GM18511 (cell line): ENCODE measurements around the gene ADIPOQ.
"Not testable (repeated sequence)": the region's sequence is repeated elsewhere in the genome, so short reads cannot be mapped to it uniquely, and the experiment has no call there.

ENCODE experiments used
- ATAC-seq: cut with Tn5 transposase; IDR thresholded peaks from one replicate; pipeline ENCODE4 v1.9.1; 2021; ENCODE audit warnings: mild to moderate bottlenecking, moderate library complexity; ENCODE audit not compliant: unreplicated experiment

Gene ADIPOQ

DNA sequence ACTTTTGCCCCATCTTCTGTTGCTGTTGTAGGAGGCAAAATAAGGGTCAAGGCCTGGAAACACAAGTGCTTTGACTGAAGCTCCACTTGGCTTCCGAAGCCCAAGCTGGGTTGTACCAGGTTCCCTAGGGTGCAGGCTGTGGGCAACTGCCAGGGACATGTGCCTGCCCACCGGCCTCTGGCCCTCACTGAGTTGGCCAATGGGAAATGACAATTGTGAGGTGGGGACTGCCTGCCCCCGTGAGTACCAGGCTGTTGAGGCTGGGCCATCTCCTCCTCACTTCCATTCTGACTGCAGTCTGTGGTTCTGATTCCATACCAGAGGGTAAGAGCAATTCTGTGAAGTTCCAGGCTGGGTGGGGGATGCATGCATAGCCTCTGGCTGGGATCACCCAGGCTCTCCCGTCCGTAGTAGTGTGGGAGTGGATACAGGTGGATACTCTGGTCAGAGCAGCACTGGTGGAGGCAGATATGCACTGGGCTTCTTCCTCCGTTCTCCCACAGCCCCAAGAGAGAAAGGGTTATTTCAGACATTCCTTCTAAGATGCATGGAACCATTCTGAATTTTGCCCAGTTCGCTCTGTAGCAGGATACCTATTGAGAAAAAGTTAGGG, at the start of gene ADIPOQ:
ADIPOQ (plus strand) TSS at position 285 of the 613 bp plus-strand sequence. CDS start 10,349 bp downstream, outside the sequence.
- no peak for ATAC-seq

DNA sequence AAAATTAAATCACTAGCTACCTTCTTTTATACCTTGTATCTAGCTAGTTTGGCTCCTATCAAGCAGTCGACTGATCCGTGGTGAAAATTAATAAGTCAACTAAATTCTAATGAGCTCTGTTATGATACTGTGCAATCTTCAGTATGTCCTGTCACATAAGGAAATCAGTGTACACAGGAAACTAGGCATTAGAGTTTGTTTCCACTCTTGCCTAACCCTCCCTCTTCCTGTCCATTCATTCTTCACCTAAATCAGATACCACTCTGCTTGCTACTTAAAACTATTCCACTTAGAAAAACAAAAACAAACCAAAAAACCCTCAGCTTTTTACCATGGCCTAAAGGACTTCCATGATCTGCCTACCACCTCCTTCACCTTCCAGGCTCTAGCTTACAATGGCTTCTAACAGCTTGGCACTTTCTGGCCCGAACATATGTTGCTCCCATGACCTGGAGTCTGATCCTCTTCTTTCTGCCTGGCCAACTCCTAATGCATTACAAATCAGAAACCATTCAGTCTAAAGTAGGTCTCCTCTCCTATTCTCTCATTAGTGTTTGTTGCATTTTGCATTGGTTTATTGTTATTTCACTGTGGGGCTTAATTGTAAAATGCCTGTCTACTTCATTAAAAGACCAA, 44.2 kb upstream of the ADIPOQ start:
- no peak for ATAC-seq

- ATAC-seq = no peak
Measured at GRCh38 chr3:186800285-186800684, 42.2 kb upstream of the ADIPOQ start.

GRCh38 chr3:186802701-186803100, 39.8 kb upstream of the ADIPOQ start:
- ATAC-seq = no peak

DNA sequence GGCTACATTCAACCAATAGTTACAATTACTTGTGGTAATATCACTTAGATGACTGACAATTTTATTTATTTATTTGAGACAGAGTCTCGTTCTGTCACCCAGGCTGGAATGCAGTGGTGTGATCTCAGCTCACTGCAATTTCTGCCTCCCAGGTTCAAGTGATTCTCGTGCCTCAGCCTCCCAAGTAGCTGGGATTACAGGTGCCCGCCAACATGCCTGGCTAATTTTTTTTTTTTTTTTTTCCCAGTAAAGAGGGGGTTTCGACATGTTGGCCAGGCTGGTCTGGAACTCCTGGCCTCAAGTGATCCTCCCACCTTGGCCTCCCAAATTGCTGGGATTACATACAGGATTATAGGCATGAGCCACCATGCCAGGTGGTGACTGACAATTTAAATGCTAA, 39.1 kb upstream of the ADIPOQ start:
- ATAC-seq = not testable (repeated sequence)

- ATAC-seq = peak; percentile 96
Measured at GRCh38 chr3:186806089-186807055, 36.1 kb upstream of the ADIPOQ start, which contains the start of gene RFC4. Gene RFC4, minus strand, starts transcription at chr3:186806482. Its CDS starts 1,769 bp downstream, at chr3:186804713.

DNA sequence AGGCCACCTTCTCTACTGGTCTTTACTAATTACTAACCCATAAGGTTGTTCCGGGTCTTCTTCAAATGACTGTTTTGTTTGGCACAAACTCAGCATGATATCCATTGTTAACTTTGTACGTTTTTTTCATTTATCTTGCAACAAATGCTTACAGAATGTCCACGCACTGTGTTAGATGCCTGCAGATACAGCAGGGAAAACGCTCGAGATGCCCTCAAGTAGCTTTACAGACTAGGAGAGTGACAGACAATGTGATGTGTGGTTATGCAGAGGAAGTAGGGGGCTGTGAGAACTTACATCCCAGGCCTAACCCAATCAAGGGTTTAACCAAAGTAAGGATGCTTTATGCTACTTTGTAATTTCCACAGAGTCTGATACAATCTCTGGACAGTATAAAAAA, 35.3 kb upstream of the ADIPOQ start:
- no peak for ATAC-seq

- ATAC-seq = no peak
Measured at GRCh38 chr3:186810336-186810996, 32.0 kb upstream of the ADIPOQ start.

DNA sequence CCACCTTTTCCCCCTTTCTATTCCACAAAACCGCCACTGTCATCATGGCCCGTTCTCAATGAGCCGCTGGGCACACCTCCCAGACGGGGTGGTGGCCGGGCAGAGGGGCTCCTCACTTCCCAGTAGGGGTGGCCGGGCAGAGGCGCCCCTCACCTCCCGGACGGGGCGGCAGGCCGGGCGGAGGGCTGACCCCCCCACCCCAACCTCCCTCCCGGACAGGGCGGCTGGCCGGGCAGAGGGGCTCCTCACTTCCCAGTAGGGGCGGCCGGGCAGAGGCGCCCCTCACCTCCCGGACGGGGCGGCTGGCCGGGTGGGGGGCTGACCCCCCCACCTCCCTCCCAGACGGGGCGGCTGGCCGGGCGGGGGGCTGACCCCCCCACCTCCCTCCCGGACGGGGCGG, 31.2 kb upstream of the ADIPOQ start:
- ATAC-seq = not testable (repeated sequence)

DNA sequence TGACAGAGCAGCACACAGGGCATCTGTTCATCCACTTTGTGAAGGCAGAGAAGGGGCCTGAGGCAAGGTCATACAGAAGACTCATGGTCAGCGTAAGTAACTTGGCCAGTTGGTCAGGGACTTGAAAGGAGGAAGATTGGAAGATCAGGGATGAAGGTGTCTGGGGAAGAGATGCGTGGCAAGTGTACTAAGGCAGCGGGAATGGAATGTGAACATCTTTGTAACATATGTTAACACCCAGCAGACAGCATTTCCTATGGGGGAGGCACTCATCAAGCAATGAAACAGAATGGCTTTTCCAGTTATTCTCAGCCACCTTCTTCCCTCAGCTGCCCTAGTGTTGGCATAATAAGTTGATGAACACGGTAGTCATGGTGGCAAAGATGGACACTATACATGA, 28.4 kb upstream of the ADIPOQ start:
- ATAC-seq = no peak

- no peak for ATAC-seq
Measured at GRCh38 chr3:186815435-186815834, 27.1 kb upstream of the ADIPOQ start.

DNA sequence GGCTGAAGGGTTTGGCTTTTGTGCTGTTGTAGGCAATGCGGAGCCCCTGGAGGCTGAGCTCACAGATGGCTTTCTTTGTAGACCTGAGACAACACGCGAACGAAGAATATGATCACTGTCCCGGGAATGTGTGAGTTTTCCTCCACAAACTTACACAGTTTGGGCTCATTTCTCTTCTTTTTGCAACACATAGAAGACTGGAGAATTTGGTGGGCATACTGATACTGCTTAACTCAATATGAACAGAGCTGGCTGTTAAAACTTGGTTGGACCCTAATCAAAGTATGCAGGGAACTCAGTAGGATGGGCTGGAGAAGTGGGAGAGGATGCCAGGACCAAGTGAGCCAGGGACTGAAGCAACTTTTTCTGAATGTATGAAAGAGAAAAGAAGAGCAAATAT, 24.0 kb upstream of the ADIPOQ start:
- no peak for ATAC-seq

- ATAC-seq = no peak
Measured at GRCh38 chr3:186818956-186819355, 23.6 kb upstream of the ADIPOQ start.

- no peak for ATAC-seq
Measured at GRCh38 chr3:186821429-186822387, 20.8 kb upstream of the ADIPOQ start.

DNA sequence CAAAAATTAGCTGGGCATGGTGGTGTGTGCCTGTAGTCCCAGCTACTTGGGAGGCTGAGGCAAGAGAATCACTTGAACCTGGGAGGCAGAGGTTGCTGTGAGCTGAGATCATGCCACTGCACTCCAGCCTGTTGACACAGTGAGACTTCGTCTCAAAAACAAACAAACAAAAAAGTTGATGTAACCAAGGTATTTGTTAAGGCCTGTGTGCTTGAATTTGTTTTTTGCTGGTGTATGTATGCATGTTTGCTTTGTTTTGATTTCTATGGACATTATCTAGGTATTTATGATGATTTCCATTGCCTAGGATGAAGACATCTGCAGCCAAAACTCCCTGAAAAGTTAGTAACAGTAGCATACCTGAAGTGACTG, 20.1 kb upstream of the ADIPOQ start:
- not testable (repeated sequence) for ATAC-seq

DNA sequence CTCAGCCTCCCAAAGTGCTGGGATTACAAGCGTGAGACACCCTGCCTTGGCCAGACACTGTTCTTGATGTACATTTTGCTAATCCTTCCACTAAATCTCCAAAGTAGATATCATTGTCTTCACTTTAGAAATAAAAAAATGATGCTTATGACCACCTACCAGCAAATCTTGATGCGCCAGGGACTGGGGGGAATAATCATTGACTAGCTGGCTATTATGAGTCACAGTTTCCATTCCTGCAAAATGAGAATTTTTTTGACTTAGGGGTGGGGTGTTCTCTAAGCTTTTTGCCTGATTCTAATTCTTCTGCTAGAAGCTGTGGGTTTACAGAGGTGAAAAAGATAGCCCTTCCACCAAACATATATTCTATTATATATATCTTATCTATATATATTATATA, 19.1 kb upstream of the ADIPOQ start:
- no peak for ATAC-seq

DNA sequence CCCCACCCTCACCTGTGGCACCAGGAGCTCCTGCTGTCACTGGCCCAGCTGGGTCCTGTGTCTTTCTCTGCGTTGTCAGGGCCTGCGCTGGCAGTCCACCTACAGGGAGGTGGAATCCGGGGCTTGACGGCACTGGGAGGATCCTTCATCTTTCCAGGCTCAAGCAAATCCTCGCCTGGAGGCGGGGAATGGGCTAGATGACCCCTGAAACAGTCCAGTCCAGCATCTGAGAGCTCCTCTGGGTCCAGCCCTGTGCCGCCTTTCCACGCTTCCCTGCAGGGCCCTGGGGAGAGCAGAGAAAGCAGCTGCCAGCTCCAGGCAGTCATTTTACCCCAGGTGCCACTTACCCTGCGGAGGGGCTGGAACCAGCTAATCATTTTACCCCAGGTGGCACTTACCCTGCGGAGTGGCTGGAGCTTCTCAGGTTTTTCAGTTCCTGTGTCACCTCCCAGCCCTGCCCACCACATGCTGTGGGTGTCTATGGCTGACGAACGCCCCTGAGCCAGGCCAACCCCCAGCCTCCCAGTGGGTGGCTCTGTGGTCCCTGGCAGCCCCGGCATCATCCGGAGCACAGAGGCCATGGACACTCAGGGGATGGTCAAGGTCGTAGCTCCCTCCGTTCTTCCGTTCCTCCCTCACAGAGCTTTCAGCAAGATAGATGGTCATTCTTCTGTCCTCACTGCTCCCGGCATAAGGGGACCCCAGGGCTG, 17.9 kb upstream of the ADIPOQ start:
- no peak for ATAC-seq

DNA sequence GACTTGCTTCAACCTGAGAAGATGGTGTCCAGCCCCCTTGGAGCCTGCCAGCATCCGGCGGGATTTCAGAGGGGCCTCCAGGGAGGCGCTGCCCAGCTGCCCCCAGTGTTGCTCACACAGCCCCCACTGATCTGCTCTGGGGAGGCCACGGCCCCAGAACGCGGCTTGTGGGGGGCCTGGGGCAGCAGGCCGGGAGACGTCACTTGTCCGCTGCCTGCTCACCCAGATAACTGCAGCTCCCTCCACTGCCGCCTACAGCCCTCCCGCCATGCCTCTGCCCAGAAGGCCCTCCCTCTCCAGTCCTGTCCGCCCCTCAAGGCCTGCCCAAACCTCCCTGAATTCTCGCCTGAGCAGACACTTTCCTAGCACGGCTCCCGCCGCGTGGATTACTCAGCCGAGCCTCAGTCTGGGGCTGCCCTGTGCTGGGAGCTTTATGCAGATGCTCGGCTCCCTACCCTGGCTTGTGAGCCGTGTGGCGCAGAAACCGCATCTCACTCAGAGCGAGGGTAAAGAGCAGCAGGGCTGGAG, 17.2 kb upstream of the ADIPOQ start:
- ATAC-seq = no peak

DNA sequence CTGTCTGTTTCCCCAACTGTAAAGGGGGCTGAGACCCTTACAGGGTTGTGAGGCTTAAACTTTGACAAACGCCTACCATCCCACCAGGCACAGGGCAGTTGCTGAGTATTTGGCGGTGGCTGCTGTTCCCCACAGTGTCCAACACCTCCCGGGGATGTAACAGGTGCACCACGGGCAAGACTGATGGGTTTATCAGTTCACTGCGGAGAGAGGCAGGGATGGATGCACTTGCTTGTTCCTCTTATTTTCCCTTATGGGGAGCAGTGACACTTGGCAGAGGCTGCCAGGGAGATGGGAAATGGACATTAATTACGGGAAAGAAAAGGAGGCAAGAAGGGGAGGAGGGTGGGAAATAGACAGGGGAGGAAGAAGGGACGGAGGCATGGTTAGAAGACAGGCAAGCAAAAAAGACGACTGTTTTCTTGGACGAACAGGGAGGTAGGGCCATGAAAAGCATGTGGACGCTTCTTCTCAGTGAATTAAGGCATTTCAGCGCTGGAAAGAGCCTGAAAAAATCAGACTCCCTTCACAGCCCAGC, 16.6 kb upstream of the ADIPOQ start:
- ATAC-seq = no peak
